Measurements from ENCODE around the gene HS3ST1. TPM values are rescaled to one million over a fixed set of nuclear protein-coding genes. Genes with fewer than 3 reads are reported as not detected.

The HS3ST1 gene
- total RNA-seq, 1 experiment from 2014 or later: 0.21 TPM

GRCh38 chr4:11428899-11429698 lies 405 bp upstream of the HS3ST1 start:
- Histone ChIP-seq H3K9me3 (ENCODE audit: control insufficient read depth, insufficient read depth, low read depth, low read length) (no peaks in the 10 kb centered on the region), H3K27me3 (ENCODE audit: control insufficient read depth, insufficient read depth, low read length) (no peaks in the 10 kb centered on the region; the same call in 1 of the 2 replicates), H3K27ac (ENCODE audit: low read length) (no peak overlapping the region), H3K4me3 (ENCODE audit: low read depth in 2 of 2, low read length in 2 of 2) (peak overlapping the region; percentile 44 to 82), H3K4me1 (ENCODE audit: control insufficient read depth, insufficient read depth, low read length) (no peaks in the 10 kb centered on the region), H3K36me3 (ENCODE audit: control insufficient read depth, insufficient read depth, low read length) (peaks cover 10% of the 10 kb centered on the region; the same call in 1 of the 2 replicates)
- ATAC-seq: peak; percentile 97
- DNase-seq (ENCODE audit: low read depth, low spot score): peak; percentile 39
- CTCF ChIA-PET: no interaction called here
- intact Hi-C loops (cut with micrococcal nuclease; ENCODE audit: unreplicated experiment): loop anchor here (2.0 kb wide), 1 partner anchor 846 kb away; no protein-coding TSS in a partner anchor
- POLR2A ChIA-PET: no interaction called here
- peak; percentile 82 for TF ChIP-seq CTCF (IDR thresholded peaks at IDR 0.05)
- TF ChIP-seq SIN3A (IDR thresholded peaks at IDR 0.05; ENCODE audit: borderline replicate concordance, insufficient read depth, low read depth, low read length): no peak
- in situ Hi-C loops (cut with HindIII; ENCODE audit: low pct_unique_long_range_greater_than_20kb, low sequenced_read_pairs): no loop called here
- no TSS peak for BruUV-seq (replicated peaks)

DNA sequence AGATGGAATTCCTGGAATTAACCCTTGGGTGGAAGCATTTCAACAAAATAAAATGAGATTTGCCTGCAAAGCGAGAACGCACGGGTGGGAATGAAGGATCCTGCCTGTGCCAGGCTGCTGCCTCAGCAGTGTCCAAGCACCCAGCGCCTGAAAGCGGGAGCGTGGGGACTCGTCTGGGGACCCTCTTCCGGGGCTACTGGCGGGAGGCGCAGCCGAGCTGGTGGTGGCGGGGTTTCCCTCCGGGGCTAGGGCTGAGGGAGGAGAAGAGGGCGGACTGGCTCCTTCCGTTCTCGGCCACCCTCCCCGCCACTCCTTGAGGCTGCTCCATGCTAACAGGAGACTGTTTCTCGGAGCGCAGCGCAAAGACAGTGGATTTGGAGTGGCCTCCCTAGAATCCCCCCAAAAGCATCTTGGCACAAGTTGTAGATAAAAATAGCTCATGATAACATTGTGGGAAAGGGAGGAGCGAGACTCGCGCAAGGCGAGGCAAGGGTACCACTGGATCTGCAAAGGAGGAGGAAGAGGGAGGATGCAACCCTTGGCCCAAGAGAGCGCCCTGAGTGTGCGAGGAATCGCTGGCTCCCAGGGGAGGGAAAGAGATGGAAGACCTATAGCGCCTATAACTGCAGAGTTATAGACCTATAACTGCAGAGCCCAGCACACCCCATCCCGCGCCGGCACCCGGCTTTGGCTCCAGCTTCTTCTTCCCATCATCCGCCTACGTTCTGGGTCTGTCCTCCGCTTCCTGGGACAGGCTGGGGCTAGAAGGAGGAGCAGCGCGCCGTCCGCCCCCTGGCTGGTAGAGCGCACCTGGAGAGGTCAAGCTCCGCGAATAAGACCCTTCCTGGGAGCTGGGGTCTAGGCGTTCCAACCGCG lies 1.3 kb downstream of the HS3ST1 start:
- Histone ChIP-seq H3K27ac (ENCODE audit: low read length) (no peak overlapping the region), H3K27me3 (ENCODE audit: control insufficient read depth, insufficient read depth, low read length) (no peaks in the 10 kb centered on the region; the same call in 1 of the 2 replicates), H3K9me3 (ENCODE audit: control insufficient read depth, insufficient read depth, low read depth, low read length) (no peaks in the 10 kb centered on the region), H3K36me3 (ENCODE audit: control insufficient read depth, insufficient read depth, low read length) (peaks cover 10% of the 10 kb centered on the region; the same call in 1 of the 2 replicates), H3K4me1 (ENCODE audit: control insufficient read depth, insufficient read depth, low read length) (no peaks in the 10 kb centered on the region), H3K4me3 (ENCODE audit: low read depth in 2 of 2, low read length in 2 of 2) (peak overlapping the region in 1 of 2 experiments; percentile 82; a peak in 2 of 4 replicates)
- ChIA-PET POLR2A (no interaction called here), CTCF (no interaction called here)
- no TSS peak for BruUV-seq (replicated peaks)
- DNase-seq (ENCODE audit: low read depth, low spot score) (no peak), ATAC-seq (no peak)
- in situ Hi-C loops (cut with HindIII; ENCODE audit: low pct_unique_long_range_greater_than_20kb, low sequenced_read_pairs): no loop called here
- no peak for TF ChIP-seq CTCF (IDR thresholded peaks at IDR 0.05)
- no peak for TF ChIP-seq SIN3A (IDR thresholded peaks at IDR 0.05; ENCODE audit: borderline replicate concordance, insufficient read depth, low read depth, low read length)
- no peak for TF ChIP-seq POLR2AphosphoS5 (IDR thresholded peaks at IDR 0.05; ENCODE audit: low read depth, low read length)
- no peak for TF ChIP-seq TCF7L2 (IDR thresholded peaks at IDR 0.05; ENCODE audit: low read depth, low read length)
- no peak for TF ChIP-seq REST (IDR thresholded peaks at IDR 0.05; ENCODE audit: insufficient read depth in 1 of 2, low read depth in 2 of 2, low read length in 1 of 2)
- intact Hi-C loops (cut with micrococcal nuclease; ENCODE audit: unreplicated experiment): no loop called here

Measured in Panc1 (cell line).